GM21381 (cell line): ENCODE data around the gene RTL1.

ENCODE experiments used
- ATAC-seq: cut with Tn5 transposase; IDR thresholded peaks from one replicate; pipeline ENCODE4 v1.9.1; 2021; ENCODE audit warnings: mild to moderate bottlenecking, moderate library complexity; ENCODE audit not compliant: unreplicated experiment

The RTL1 gene

GRCh38 chr14:100866666-100867630 lies 36.6 kb downstream of the RTL1 start:
- no peak for ATAC-seq

DNA sequence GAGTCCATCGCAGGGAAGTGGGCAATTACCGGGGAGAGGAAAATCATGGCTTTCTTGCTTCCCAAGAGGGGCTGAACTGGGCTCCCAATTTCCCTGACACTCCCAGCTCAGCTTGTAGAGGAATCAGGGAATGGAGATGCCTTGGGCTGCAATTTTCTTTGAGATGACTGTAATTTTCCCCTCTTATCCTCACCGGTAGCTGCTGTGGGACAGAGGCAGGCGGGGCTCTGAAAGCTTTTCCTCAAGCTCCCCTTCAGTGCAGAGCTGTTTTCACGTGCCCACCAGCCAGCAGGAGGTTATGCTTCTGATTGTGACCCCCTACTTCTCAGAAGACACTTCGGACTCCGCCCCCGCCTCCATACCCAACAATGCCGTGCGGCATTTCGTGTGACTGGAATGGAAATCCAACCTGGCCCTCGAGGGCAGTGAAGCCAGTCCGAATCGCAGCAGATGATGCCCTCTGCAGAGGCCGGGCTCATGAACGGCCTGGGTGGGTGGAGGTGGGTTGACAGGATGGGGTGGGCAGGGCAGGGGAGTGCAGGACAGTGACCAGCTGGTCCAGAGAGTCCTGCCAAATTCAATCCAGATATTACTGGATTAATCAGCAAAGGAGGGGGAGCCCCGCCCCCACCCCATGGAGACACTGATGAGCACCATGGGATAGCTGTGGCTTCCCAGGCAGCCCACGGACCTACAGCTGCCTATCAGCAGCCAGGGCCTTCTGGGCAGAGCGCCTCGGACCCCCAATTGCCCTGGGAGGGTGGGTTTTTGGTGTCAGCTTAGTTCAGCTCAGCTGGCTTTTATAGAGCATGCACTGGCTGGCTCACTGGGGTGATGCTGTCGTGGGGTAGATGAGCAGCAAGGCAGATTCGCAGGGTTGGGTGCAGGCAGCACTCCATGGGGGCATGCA lies 37.6 kb downstream of the RTL1 start:
- no peak for ATAC-seq

DNA sequence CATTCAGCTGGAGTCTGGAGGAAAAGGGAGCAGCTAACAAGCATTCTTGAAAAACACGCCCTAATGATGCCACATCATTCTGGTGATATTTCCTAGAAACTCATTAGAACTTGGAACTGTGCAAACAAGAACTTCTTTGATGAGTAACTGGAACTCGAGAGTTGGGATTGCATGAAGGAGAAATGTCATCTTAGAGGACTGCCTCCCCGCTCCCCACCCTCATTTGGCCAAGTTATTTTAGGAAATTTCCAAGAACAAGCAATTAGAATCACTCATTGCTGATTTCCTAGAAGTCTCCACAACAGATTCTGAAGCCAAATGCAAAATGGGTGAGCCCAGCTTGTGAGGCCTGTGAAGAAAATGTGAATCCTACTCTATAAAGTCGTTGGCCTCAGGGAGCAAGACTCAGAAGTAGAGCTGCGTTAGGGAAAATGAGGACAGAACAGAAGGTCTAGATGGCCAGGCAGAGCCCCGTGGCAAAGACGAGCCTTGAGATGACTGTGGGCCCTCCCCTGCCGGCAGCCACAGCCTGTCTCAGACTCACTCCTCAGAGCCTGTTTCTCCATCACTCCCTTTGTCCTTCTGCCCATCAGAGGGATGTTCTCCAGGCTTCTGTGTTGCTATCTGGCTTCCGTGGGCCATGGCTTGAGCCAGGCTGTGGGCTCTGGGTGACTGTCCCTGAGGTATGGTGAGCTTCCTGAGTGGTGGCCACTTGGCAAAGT lies 38.4 kb downstream of the RTL1 start:
- no peak for ATAC-seq

DNA sequence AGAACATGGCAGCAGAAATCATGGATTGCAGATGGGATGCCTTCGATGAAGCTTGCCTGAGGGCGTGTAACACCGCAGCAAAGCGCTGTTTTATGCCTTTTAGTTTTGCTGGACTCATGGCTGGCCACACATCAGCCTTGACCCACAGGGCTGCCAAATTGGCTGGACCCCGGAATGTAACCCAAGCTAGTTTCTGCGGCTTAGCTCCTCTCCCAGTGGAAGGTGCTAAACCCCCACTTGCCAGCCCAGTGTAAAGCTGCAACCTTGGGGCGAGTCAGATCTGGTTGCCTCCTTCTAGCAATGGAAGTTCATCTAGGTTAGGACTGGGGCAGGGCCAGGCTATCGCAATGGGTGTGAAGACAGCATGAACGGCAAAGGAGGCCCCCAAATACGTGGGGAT lies 39.3 kb downstream of the RTL1 start:
- ATAC-seq = no peak

DNA sequence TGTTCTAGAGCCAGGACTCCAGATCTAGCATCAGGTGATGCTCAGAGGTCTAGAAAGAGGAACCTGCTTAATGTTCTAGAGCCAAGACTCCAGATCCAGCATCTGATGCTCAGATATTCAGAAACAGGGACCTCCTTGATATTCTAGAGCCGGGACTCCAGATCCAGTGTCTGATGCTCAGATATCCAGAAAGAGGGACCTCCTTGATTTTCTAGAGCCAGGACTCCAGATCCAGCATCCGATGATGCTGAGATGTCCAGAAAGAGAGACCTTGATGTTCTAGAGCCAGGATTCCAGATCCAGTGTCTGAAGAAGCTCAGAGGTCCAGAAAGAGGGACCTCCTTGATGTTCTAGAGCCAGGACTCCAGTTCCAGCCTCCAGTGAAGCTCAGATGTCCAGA lies 40.7 kb downstream of the RTL1 start:
- ATAC-seq = no peak

DNA sequence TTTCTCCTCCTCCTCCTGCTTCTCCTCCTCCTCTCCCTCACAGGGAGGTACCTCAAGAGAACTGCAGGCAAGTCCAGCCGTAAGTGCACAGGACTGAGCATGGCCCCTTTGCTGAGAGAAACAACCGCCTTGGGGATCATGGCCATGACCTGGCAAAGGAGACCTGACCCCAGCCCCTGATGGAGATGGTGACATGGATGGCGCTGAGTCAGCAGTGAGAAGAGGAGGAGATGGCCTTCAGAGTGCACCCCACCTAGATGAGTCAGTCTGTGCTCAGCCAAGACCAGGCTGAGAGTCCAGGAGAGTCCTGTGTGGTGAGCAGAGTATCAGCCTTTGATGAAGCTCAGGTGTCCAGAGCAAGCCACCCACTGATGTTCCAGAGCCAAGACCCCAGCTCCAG lies 41.2 kb downstream of the RTL1 start:
- ATAC-seq = no peak

DNA sequence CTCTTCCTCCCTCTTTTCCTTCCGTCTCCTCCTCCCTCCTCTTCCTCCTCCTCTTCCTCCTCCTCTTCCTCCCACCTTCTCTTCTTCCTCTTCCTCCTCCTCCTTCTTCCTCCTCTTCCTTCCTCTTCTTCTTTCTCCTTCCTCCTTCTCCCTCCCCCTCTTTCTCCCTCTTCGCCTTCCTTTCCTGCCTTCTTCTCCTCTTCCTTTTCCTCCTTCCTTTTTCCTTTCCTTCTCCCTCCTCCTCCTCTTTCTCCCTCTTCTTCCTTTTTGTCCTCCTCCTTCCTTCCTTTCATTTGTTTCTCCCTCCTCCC lies 41.6 kb downstream of the RTL1 start:
- no peak for ATAC-seq

DNA sequence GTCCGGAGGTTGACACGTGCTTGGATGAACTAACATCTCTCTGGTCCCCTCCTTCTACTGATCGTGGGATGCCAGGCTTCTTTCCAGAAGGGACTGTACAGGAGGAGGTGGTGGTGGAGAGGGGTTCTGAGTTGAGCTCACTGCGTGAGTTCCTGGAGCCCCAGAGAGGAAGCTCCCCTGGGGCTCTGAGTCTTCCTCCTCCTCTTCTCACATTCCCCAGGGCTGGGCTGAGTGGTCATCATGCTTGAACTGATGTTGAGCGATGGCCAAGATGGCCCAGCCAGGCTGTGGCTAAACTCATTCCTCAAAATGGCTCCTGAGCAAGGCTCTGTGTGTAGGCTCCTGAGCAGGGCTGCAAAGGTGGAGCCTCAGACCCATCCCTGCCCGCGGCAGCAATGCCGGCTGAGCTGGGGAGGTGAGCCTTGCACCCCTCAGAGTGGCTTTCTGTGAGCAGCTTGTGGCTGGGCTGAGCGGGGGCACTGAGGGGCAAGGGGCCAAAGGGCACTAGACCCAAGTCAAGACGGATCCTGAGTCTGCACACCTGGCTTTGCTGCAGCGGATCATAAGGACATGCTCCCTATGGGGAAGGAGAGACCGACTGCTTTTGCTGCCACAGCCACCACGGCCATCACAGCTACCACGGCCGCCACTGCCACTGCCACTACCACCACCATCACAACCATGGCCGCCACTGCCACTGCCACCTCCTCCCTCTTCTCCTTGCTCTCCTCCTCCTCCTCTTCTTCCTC lies 42.2 kb downstream of the RTL1 start:
- no peak for ATAC-seq

DNA sequence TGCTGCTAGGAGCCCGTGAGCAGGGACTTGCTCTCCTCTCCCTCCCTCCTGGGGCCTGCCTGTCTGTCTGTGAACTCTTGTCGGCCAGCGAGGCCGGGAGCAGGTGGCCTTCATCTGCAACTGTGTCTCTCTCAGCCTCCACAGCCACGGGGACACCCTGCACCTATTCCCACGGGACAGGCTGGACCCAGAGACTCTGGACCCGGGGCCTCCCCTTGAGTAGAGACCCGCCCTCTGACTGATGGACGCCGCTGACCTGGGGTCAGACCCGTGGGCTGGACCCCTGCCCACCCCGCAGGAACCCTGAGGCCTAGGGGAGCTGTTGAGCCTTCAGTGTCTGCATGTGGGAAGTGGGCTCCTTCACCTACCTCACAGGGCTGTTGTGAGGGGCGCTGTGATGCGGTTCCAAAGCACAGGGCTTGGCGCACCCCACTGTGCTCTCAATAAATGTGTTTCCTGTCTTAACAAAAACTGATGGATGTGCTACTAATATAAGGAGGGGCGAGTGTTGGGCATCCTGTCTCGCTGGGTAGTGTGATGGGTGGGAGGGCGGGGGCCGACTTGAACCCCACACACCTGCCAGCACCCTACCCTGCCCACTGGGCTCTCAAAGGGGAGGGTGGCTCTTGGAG lies 42.9 kb downstream of the RTL1 start:
- no peak for ATAC-seq

GRCh38 chr14:100859781-100860180 lies 43.7 kb downstream of the RTL1 start:
- ATAC-seq = no peak

- ATAC-seq = no peak
Measured at GRCh38 chr14:100858838-100859220, 44.7 kb downstream of the RTL1 start.

DNA sequence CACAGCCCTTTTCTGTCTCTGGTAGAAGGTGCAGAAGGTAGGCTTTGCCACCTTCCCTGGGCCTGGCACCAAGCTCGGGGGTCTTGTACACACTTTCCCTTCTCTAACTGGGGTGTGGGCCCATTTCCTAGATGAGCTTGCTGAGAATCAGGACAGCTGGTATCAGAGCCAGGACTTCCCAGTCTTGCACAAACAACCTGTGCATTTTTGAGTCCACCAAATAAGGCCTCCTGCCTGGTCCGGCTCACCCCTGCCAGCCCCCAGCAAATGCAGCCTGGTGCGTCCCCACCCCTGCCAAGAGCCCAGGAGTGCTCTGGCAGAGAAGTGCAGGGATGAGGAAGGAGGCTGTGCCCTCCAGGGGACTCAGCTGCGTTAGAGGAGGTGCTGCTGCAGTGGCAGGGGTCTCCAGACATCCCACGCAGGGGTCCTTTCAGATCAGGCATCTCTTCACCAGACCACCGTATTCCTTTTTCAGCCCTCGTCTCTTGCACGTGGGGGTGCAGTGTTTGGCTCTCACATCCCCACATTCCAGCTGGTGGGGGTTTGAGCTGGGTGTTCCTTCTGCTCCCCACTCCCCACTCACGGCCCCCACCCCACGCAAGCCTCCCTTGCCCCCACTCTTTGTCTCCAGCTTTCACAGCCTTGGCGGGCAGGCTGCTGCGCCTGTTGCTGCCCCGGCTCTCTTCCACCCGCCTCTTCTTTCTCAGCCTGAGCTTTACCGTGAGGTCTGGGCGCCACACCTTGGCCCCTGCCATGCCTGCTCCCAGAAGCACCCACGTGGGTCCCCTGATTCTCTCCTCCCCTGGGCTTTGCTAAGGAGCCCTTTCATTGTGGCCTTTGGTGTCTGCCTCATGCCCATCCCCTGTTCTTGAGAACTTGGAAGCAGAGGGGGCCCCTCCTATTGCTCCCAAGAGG lies 45.3 kb downstream of the RTL1 start:
- no peak for ATAC-seq

DNA sequence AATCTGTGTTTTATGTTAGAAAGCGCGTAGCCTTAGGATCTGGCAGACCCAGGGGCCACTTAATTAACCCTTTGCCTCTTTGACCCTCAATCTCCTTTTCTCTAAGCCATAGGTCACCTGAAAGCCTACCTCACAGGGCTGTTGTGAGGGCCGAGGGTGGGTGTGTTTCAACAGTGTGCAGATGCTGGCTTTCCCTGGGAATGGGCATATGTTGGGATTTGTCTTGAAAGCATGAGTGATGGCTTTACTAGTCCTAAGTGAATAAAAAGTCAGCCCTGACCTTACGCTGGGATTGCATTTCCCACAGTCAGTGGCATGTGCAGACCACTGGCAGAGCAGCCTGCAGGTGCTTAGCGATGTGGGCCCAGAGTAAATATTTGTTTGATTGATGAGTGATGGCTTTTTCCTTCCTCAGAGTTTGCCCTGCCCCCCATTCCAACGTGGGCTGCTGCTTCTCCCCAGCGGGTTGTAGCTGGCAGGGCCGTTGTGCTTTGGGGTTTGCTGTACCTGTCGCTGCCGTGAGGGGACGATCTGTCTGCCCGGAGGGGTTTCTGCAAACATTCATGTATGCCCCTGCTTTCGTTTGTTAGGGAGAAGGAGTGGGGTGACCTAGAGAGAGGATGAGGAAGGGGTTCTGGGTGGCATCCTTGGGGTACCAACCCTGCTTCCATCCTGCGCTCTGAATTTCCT lies 46.1 kb downstream of the RTL1 start:
- no peak for ATAC-seq

- ATAC-seq = no peak
Measured at GRCh38 chr14:100856056-100856950, 47.2 kb downstream of the RTL1 start.

DNA sequence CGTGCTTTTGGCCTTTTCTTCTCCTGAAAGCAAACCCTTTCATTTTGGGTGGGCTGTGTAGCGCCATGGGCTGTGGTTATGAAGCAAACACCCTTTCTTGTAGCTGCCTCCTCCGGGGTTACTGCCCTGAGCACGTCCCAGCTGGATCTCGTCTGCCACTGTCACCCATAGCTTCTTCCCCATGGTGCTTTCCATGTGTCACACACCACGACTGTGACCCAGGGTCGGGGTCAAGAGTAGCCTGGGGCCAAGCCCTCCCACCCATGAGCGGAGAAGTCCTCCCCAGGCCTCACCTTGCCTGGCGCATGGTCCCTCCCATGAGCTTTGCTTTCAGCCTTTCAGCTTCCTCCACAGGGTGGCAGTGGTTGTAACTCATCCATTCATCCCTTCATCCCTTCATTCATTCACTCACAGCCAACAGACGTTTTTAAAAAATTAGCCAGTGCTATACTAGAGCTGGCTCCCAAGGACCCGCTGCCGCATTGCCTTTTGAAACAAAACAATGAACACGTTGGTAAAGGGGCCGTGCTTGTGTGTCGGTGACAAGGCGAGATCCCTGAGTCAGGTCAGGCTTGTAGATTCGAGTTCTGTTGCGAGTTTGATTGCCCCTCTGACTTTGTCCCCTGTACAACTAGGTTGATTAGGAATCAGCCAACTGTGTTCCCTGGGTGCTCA lies 48.1 kb downstream of the RTL1 start:
- no peak for ATAC-seq

DNA sequence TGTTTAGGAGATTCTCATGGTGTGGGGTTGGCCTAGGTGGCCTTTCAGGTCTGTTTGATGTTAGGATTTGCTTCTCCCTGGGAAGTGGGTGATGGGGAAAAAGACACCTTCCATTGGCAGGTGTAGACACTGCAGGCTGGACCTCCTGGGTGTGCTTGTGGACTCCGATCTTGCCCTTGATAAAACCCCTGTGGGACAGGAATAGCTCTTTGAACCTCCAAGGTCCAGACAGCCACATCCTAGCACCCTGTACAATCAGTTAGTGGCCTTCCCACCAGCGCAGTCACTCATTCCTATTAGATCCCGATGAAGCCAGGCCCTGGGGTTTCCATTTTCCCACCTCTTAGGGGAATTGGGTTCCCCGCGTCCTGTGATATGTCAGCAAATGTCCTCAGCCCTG lies 49.1 kb downstream of the RTL1 start:
- ATAC-seq = no peak
